ENCODE results near the gene SERPINB1. TPM values are rescaled to one million over a fixed set of nuclear protein-coding genes. Genes with fewer than 3 reads are reported as not detected.

Gene SERPINB1
- total RNA-seq, 3 donors from 2014 or later, result 66.7 to 187 (median 132) TPM

DNA sequence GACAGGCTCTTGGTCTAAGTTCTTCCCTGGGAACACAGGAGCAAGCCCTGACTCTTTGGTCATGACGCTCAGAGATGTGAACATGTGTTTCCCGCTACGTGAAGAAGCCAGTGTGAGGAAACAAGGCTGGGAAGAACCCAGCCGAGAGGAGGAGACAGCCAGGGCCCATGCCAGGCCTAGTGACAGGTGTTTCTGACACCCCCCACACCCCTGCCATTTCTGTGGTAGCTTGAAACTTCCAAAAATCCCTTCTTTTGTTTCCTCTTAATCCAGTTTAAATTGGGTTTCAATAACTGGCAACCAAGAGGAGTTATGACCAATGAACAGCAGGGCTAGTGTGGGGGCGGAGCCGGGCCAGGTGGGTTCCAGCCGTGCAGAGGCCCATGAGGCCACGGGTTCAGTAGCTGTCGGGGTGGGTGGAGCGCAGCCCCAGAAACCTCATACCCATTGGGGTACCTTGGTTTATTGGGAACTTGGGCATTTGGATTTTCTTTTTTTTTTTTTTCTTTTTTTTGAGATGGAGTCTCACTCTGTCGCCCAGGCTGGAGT lies 43.0 kb downstream of the SERPINB1 start:
- ATAC-seq (no peak), DNase-seq (no peak)
- no peaks in the 10 kb centered on the region for H3K9me3 ChIP-seq
- no peak overlapping the region for H3K4me3 ChIP-seq
- intact Hi-C loops (cut with DNase I, micrococcal nuclease), result no loop called here
- TF ChIP-seq, protein P1, sequence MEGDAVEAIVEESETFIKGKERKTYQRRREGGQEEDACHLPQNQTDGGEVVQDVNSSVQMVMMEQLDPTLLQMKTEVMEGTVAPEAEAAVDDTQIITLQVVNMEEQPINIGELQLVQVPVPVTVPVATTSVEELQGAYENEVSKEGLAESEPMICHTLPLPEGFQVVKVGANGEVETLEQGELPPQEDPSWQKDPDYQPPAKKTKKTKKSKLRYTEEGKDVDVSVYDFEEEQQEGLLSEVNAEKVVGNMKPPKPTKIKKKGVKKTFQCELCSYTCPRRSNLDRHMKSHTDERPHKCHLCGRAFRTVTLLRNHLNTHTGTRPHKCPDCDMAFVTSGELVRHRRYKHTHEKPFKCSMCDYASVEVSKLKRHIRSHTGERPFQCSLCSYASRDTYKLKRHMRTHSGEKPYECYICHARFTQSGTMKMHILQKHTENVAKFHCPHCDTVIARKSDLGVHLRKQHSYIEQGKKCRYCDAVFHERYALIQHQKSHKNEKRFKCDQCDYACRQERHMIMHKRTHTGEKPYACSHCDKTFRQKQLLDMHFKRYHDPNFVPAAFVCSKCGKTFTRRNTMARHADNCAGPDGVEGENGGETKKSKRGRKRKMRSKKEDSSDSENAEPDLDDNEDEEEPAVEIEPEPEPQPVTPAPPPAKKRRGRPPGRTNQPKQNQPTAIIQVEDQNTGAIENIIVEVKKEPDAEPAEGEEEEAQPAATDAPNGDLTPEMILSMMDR (IDR thresholded peaks at IDR 0.05), result no peak
- H3K36me3 ChIP-seq (ENCODE audit: low read depth), result no peaks in the 10 kb centered on the region
- H3K4me1 ChIP-seq (ENCODE audit: low read depth), result peaks cover 1% of the 10 kb centered on the region

DNA sequence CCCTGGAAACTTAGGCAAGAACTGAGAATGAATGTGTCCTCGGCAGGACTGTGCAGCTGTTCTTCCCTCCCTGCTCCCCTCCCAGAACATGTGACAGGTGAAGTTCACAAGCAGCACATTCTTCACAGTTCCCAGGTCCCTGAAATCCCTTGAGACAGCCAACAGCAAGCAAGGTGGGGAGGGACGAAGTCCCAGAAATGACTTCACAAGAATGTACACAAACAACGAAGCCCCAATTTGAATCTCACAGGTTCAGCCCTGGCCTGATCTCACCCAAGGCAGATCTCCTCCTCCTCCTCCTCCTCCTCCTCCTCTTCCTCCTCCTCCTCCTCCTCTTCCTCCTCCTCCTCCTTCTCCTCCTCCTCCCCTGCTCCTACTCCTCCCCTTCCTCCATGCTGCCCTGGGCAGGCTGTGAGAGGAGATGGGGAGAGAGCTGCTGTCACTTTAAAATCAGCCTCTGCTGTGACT lies 44.1 kb downstream of the SERPINB1 start:
- no peak for DNase-seq
- H3K4me1 ChIP-seq (ENCODE audit: low read depth), result peaks cover 6% of the 10 kb centered on the region
- no peaks in the 10 kb centered on the region for H3K36me3 ChIP-seq (ENCODE audit: low read depth)
- no peak overlapping the region for H3K4me3 ChIP-seq
- TF ChIP-seq, protein P1 (IDR thresholded peaks at IDR 0.05), result no peak
- intact Hi-C loops (cut with DNase I, micrococcal nuclease), result no loop called here
- no peaks in the 10 kb centered on the region for H3K9me3 ChIP-seq
- peak; percentile 60 for ATAC-seq

DNA sequence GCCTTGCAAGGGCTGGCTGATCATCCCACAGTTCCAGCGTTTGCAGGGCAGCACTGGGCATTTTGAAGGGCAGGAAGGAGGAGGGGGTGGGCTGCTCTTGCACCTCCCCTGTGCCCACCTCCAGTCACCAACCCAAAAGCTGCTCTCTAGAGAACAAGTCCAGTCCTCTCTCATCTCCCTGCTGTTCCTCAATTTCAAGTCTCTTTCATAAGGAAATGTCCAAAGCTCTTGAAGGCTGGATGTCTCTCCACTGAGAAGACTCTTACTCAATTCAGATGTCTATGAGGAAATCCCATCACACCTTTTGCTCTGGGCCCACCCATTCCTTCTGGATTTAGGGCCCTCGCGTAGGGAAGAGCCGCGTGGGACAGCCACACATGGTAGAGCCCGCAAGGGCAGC lies 44.8 kb downstream of the SERPINB1 start:
- no peaks in the 10 kb centered on the region for H3K9me3 ChIP-seq
- H3K36me3 ChIP-seq (ENCODE audit: low read depth), result no peaks in the 10 kb centered on the region
- peaks cover 6% of the 10 kb centered on the region for H3K4me1 ChIP-seq (ENCODE audit: low read depth)
- TF ChIP-seq, protein P1 (IDR thresholded peaks at IDR 0.05), result no peak
- no peak for ATAC-seq
- intact Hi-C loops (cut with DNase I, micrococcal nuclease), result no loop called here
- DNase-seq, result no peak
- no peak overlapping the region for H3K4me3 ChIP-seq

DNA sequence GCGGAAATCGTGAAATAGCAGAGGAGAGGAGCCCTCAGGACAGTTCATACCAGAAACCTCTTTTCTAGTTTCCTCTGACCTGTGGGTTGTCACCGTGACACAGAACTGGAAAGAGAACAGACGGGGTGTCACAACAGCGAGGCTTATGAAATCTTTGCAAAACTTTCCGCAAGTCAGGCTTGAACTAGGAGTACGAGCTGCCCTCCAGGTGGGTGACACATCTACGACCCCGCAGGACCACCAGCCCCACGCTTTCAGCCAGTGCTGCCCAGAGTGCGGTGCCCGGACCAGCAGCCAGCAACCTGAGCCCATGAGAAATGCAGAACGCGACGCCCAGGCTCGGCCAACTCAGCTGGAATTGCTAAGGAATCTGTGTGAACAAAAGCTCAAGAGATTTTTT lies 45.7 kb downstream of the SERPINB1 start:
- peaks cover 6% of the 10 kb centered on the region for H3K4me1 ChIP-seq (ENCODE audit: low read depth)
- no peak overlapping the region for H3K4me3 ChIP-seq
- H3K9me3 ChIP-seq, result no peaks in the 10 kb centered on the region
- no peak for DNase-seq
- no peaks in the 10 kb centered on the region for H3K36me3 ChIP-seq (ENCODE audit: low read depth)
- ATAC-seq, result no peak
- TF ChIP-seq, protein P1 (IDR thresholded peaks at IDR 0.05), result no peak
- intact Hi-C loops (cut with DNase I, micrococcal nuclease), result no loop called here

DNA sequence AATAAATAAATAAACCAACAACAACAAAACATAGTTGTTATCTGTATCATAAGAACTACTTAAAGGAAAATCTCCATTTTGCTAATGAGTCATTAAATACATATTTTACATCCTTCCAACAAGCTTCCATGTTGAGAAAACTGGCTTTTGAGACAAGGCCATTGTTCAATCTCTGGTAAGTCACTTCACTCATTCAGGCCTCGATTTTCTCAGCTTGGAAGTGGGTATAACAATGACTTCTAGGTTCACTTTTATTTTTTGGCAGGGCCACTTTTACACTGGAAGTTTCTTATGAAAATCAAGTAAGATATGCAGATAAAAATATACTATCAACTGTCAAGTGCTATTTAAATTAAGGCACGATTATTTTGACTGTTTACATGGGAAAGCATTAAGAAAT lies 46.5 kb downstream of the SERPINB1 start:
- TF ChIP-seq, protein P1 (IDR thresholded peaks at IDR 0.05), result no peak
- Histone ChIP-seq H3K4me3 (no peak overlapping the region), H3K36me3 (ENCODE audit: low read depth) (no peaks in the 10 kb centered on the region), H3K4me1 (ENCODE audit: low read depth) (peaks cover 6% of the 10 kb centered on the region), H3K9me3 (no peaks in the 10 kb centered on the region)
- no peak for ATAC-seq
- DNase-seq, result no peak
- intact Hi-C loops (cut with DNase I, micrococcal nuclease), result no loop called here

Data from mucosa of descending colon (tissue), 3 donors.